HCT116 (cell line): ENCODE data around the gene PDE8A. TPM values are rescaled to one million over a fixed set of nuclear protein-coding genes. Genes with fewer than 3 reads are reported as not detected.

ENCODE experiments used
- ATAC-seq: fragments of 200-7000 bp; cut with Tn5 transposase; 2 replicates; pipeline ENCODE4 v1.9.1; 2020; ENCODE audit warnings: mild to moderate bottlenecking, moderate library complexity
- BruUV-seq: library from RNA; stranded (reverse); fragments of 400-500 nt; replicated peaks from 2 replicates; lab custom pipeline; 2021; lab: Mats Ljungman, UMichigan
- CTCF ChIA-PET: fragments of 300-600 bp; sonication (Branson Sonifier 250); formaldehyde crosslinking; loops from one replicate; lab custom pipeline; 2021; ENCODE audit warnings: antibody characterized with exemption; lab: Charles Lee
- POLR2A ChIA-PET: fragments of 300-600, 350-600 bp; sonication (Branson Sonifier 250); formaldehyde crosslinking; loops from one replicate; lab custom pipeline; 2021; ENCODE audit warnings: antibody characterized with exemption; lab: Charles Lee
- RAD21 ChIA-PET, 2 experiments: fragments of 300-600 bp; sonication (Branson Sonifier 250); formaldehyde crosslinking; loops; one replicate each; lab custom pipeline; 2023; ENCODE audit warnings: low total read pairs in 2 of 2; ENCODE audit not compliant: uncharacterized antibody in 2 of 2, unreplicated experiment in 2 of 2, low non-redundant PET in 1 of 2; lab: Charles Lee
- DNase-seq: peaks from one replicate; pipeline ENCODE4 v3.0.0-alpha.2; 2010; ENCODE audit warnings: low read depth, low spot score
- H2AFZ ChIP-seq: fragments of 200-600 bp; shearing (Covaris generic), sonication (generic); 2 replicates; pipeline ENCODE4 v1.6.1; 2017; ENCODE audit warnings: low read depth, mixed run types, mixed read lengths, antibody characterized with exemption, low read length; ENCODE audit not compliant: poor library complexity, severe bottlenecking
- H3K27ac ChIP-seq: 2 replicates; pipeline ENCODE4 v1.5.1; 2012; ENCODE audit warnings: low read depth, low read length
- H3K27me3 ChIP-seq: fragments of 200-600 bp; sonication (generic); 2 replicates; pipeline ENCODE4 v1.6.1; 2016; ENCODE audit warnings: mixed run types, low read length, mixed read lengths; ENCODE audit not compliant: insufficient read depth
- H3K36me3 ChIP-seq, 2 experiments: fragments of 200-500 bp in 1 of 2; fragments of 200-600 bp in 1 of 2; sonication (Bioruptor generic) in 1 of 2; sonication (generic) in 1 of 2; 2 replicates each; pipeline versions ENCODE4 v1.5.1 to v1.6.1; 2014 to 2016; ENCODE audit warnings: low read length in 2 of 2, inconsistent platforms in 1 of 2, mixed read lengths in 1 of 2, mixed run types in 1 of 2; ENCODE audit not compliant: insufficient read depth in 2 of 2, control insufficient read depth in 1 of 2
- H3K4me1 ChIP-seq, 2 experiments: fragments of 200-600 bp in 1 of 2; sonication (generic) in 1 of 2; 2 replicates each; pipeline versions ENCODE4 v1.5.1 to v1.6.1; 2012 to 2017; ENCODE audit warnings: low read length in 2 of 2, inconsistent platforms in 1 of 2, mild to moderate bottlenecking in 1 of 2, mixed read lengths in 1 of 2, mixed run types in 1 of 2, moderate library complexity in 1 of 2; ENCODE audit not compliant: insufficient read depth in 2 of 2, control insufficient read depth in 1 of 2
- H3K4me2 ChIP-seq: fragments of 200-600 bp; sonication (generic); 2 replicates; pipeline ENCODE4 v1.6.1; 2017; ENCODE audit warnings: mixed run types, low read length, mixed read lengths
- H3K4me3 ChIP-seq, 2 experiments: fragments of 200-600 bp in 1 of 2; sonication (generic) in 1 of 2; replicated peaks in 1 of 2; 2 replicates each; pipeline ENCODE4 v1.5.1; 2011 to 2016; ENCODE audit warnings: low read length in 2 of 2, control low read depth in 1 of 2, low read depth in 1 of 2, mild to moderate bottlenecking in 1 of 2, mixed read lengths in 1 of 2, mixed run types in 1 of 2
- H3K79me2 ChIP-seq: fragments of 200-600 bp; sonication (generic); 2 replicates; pipeline ENCODE4 v1.6.1; 2017; ENCODE audit warnings: mild to moderate bottlenecking, mixed run types, low read length, moderate library complexity, mixed read lengths; ENCODE audit not compliant: insufficient read depth
- H3K9ac ChIP-seq: fragments of 200-600 bp; sonication (generic); 2 replicates; pipeline ENCODE4 v1.6.1; 2016; ENCODE audit warnings: low read length, mixed read lengths
- H3K9me2 ChIP-seq: fragments of 200-600 bp; sonication (generic), shearing (Covaris generic); 2 replicates; pipeline ENCODE4 v1.6.1; 2017; ENCODE audit warnings: mixed run types, mild to moderate bottlenecking, moderate library complexity; ENCODE audit not compliant: insufficient read depth
- H3K9me3 ChIP-seq, 2 experiments: fragments of 200-500 bp in 1 of 2; fragments of 200-600 bp in 1 of 2; sonication (Bioruptor generic) in 1 of 2; sonication (generic) in 1 of 2; 2 replicates each; pipeline ENCODE4 v1.6.1; 2014 to 2017; ENCODE audit warnings: low read length in 2 of 2, mixed read lengths in 2 of 2, inconsistent platforms in 1 of 2, low read depth in 1 of 2, mild to moderate bottlenecking in 1 of 2, mixed run types in 1 of 2, moderate library complexity in 1 of 2; ENCODE audit not compliant: control insufficient read depth in 1 of 2, insufficient read depth in 1 of 2
- H4K20me1 ChIP-seq: fragments of 200-600 bp; sonication (generic), shearing (Covaris generic); 2 replicates; pipeline ENCODE4 v1.6.1; 2017; ENCODE audit warnings: mixed run types, mild to moderate bottlenecking, moderate library complexity; ENCODE audit not compliant: insufficient read depth
- CEBPB ChIP-seq: IDR thresholded peaks from 2 replicates; pipeline ENCODE4 v1.6.1; 2012; ENCODE audit warnings: low read depth
- ELF1 ChIP-seq: IDR thresholded peaks from 2 replicates; pipeline ENCODE4 v1.6.1; 2012; ENCODE audit warnings: low read depth, borderline replicate concordance
- JUND ChIP-seq: IDR thresholded peaks from 2 replicates; pipeline ENCODE4 v1.6.1; 2012
- SRF ChIP-seq: IDR thresholded peaks from 2 replicates; pipeline ENCODE4 v1.6.1; 2012; ENCODE audit warnings: low read depth
- ZNF274 ChIP-seq: fragments of 200-500 bp; sonication (Bioruptor generic); IDR thresholded peaks from 2 replicates; pipeline ENCODE4 v1.6.1; 2014; ENCODE audit warnings: mild to moderate bottlenecking, low read depth, low read length, inconsistent platforms
- intact Hi-C: fragments of 100-400 bp; cut with micrococcal nuclease; formaldehyde crosslinking; loops from 2 replicates; pipeline ENCODE4 v1.10.0; 2022
- total RNA-seq: library from RNA; stranded (reverse); gene quantifications from one replicate; pipeline ENCODE4 v1.2.1, GENCODE V29; 2021; ENCODE audit not compliant: unreplicated experiment

Gene PDE8A
- total RNA-seq, 1 experiment from 2014 or later: 37.8 TPM

GRCh38 chr15:85031944-85032558 is 50.4 kb downstream of the PDE8A start:
- H3K79me2 ChIP-seq: peaks cover 70% of the 10 kb centered on the region
- CTCF ChIA-PET: no interaction called here
- H3K27ac ChIP-seq: no peak overlapping the region
- no peaks in the 10 kb centered on the region for H3K27me3 ChIP-seq
- H2AFZ ChIP-seq: no peak overlapping the region
- POLR2A ChIA-PET: no interaction called here
- no peaks in the 10 kb centered on the region for H3K9me3 ChIP-seq
- TF ChIP-seq CEBPB (no peak), SRF (no peak), ZNF274 (no peak), ELF1 (no peak)
- no TSS peak for BruUV-seq
- H3K4me2 ChIP-seq: no peak overlapping the region
- H3K9ac ChIP-seq: no peak overlapping the region
- no peaks in the 10 kb centered on the region for H3K9me2 ChIP-seq
- peaks cover 8 to 14% of the 10 kb centered on the region in 2 experiments for H3K4me1 ChIP-seq
- H3K36me3 ChIP-seq: no peaks in the 10 kb centered on the region
- DNase-seq (no peak), ATAC-seq (no peak)
- no peak overlapping the region for H3K4me3 ChIP-seq
- intact Hi-C loops: no loop called here
- H4K20me1 ChIP-seq: no peaks in the 10 kb centered on the region; the same call in 1 of the 2 replicates
- RAD21 ChIA-PET: no interaction called here

- peaks cover 71% of the 10 kb centered on the region for H3K79me2 ChIP-seq
- H3K36me3 ChIP-seq: no peaks in the 10 kb centered on the region
- RAD21 ChIA-PET: no interaction called here
- no peaks in the 10 kb centered on the region for H3K27me3 ChIP-seq
- intact Hi-C loops: no loop called here
- no peak overlapping the region for H3K4me2 ChIP-seq
- H3K4me1 ChIP-seq: peaks cover 8 to 14% of the 10 kb centered on the region in 2 experiments
- no peak overlapping the region for H3K4me3 ChIP-seq
- ATAC-seq: no peak
- POLR2A ChIA-PET: no interaction called here
- H4K20me1 ChIP-seq: no peaks in the 10 kb centered on the region; the same call in 1 of the 2 replicates
- no peak overlapping the region for H2AFZ ChIP-seq
- TF ChIP-seq ELF1 (no peak), JUND (no peak), SRF (no peak)
- H3K9ac ChIP-seq: no peak overlapping the region
- no peak for DNase-seq
- no peak overlapping the region for H3K27ac ChIP-seq
- CTCF ChIA-PET: no interaction called here
- no peaks in the 10 kb centered on the region for H3K9me3 ChIP-seq
- no TSS peak for BruUV-seq
- no peaks in the 10 kb centered on the region for H3K9me2 ChIP-seq
Observed at GRCh38 chr15:85033148-85033547, 51.5 kb downstream of the PDE8A start.
